ENCODE results near the gene PRSS12.

PRSS12 gene

GRCh38 chr4:118289794-118290193 is 63.0 kb downstream of the PRSS12 start:
- no peaks in the 10 kb centered on the region for H3K4me1 ChIP-seq (ENCODE audit: insufficient read depth, low read length, severe bottlenecking)
- H3K4me3 ChIP-seq (ENCODE audit: low read depth, low read length, poor library complexity, severe bottlenecking) = no peak overlapping the region
- no peak overlapping the region for H3K4me2 ChIP-seq (ENCODE audit: low read length)
- TF ChIP-seq EZH2 (IDR thresholded peaks at IDR 0.05; ENCODE audit: borderline replicate concordance, low read length) (no peak), CTCF (IDR thresholded peaks at IDR 0.05; ENCODE audit: low read length) (no peak)
- H3K9me2 ChIP-seq (ENCODE audit: low read depth, low read length) = no peaks in the 10 kb centered on the region
- H3K27ac ChIP-seq (ENCODE audit: low read depth, low read length, poor library complexity, severe bottlenecking) = no peak overlapping the region
- no peaks in the 10 kb centered on the region for H3K27me3 ChIP-seq (ENCODE audit: insufficient read depth, low read length)
- no peak overlapping the region for H2AFZ ChIP-seq (ENCODE audit: low read length)
- no peaks in the 10 kb centered on the region for H3F3A ChIP-seq (ENCODE audit: insufficient read depth, low read length)
- H3K9me3 ChIP-seq (ENCODE audit: low read length) = no peaks in the 10 kb centered on the region
- H4K20me1 ChIP-seq (ENCODE audit: insufficient read depth, low read length) = no peaks in the 10 kb centered on the region
- no peak overlapping the region for H3K9ac ChIP-seq (ENCODE audit: low read length)
- no peaks in the 10 kb centered on the region for H3K36me3 ChIP-seq (ENCODE audit: insufficient read depth, low read length)
- H3K79me2 ChIP-seq (ENCODE audit: insufficient read depth, low read length) = no peaks in the 10 kb centered on the region

- no peak overlapping the region for H3K4me2 ChIP-seq (ENCODE audit: low read length)
- no peaks in the 10 kb centered on the region for H3K9me3 ChIP-seq (ENCODE audit: low read length)
- H3K36me3 ChIP-seq (ENCODE audit: insufficient read depth, low read length) = peaks cover under 1% of the 10 kb centered on the region; the same call in 1 of the 2 replicates
- no peaks in the 10 kb centered on the region for H3K9me2 ChIP-seq (ENCODE audit: low read depth, low read length)
- H2AFZ ChIP-seq (ENCODE audit: low read length) = no peak overlapping the region
- no peak overlapping the region for H3K9ac ChIP-seq (ENCODE audit: low read length)
- no peaks in the 10 kb centered on the region for H3K27me3 ChIP-seq (ENCODE audit: insufficient read depth, low read length)
- no peak overlapping the region for H3K4me3 ChIP-seq (ENCODE audit: low read depth, low read length, poor library complexity, severe bottlenecking)
- no peak overlapping the region for H3K27ac ChIP-seq (ENCODE audit: low read depth, low read length, poor library complexity, severe bottlenecking)
- no peaks in the 10 kb centered on the region for H3K79me2 ChIP-seq (ENCODE audit: insufficient read depth, low read length)
- H4K20me1 ChIP-seq (ENCODE audit: insufficient read depth, low read length) = no peaks in the 10 kb centered on the region
- TF ChIP-seq EZH2 (IDR thresholded peaks at IDR 0.05; ENCODE audit: borderline replicate concordance, low read length) = no peak
- TF ChIP-seq CTCF (IDR thresholded peaks at IDR 0.05; ENCODE audit: low read length) = no peak
- peaks cover 17% of the 10 kb centered on the region for H3K4me1 ChIP-seq (ENCODE audit: insufficient read depth, low read length, severe bottlenecking)
- H3F3A ChIP-seq (ENCODE audit: insufficient read depth, low read length) = peaks cover 6% of the 10 kb centered on the region; the same call in 1 of the 2 replicates
These were observed 64.9 kb downstream of the PRSS12 start for GRCh38 chr4:118287711-118288451.

DNA sequence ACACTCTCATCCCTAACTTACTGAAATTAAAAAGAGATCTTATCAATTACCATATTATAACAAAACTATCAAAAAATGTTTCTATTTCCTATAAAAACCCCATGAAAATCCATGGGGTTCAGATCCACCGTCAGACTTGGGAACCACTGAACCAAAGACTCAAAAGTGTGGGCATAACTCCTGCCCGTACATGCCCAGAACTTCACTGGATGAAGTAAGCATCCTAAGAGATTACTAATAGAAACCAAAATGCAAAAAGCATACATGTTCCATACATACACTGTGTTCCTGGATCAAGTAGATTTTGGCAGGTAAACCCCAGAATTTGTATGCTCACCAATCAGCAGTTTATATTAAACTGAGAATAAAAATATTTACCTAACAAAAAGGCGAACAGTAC is 66.1 kb downstream of the PRSS12 start:
- Histone ChIP-seq H3K27me3 (ENCODE audit: insufficient read depth, low read length) (no peaks in the 10 kb centered on the region), H3K4me3 (ENCODE audit: low read depth, low read length, poor library complexity, severe bottlenecking) (no peak overlapping the region), H2AFZ (ENCODE audit: low read length) (no peak overlapping the region), H3K79me2 (ENCODE audit: insufficient read depth, low read length) (no peaks in the 10 kb centered on the region), H3K4me1 (ENCODE audit: insufficient read depth, low read length, severe bottlenecking) (peaks cover 27% of the 10 kb centered on the region), H4K20me1 (ENCODE audit: insufficient read depth, low read length) (no peaks in the 10 kb centered on the region), H3K9me3 (ENCODE audit: low read length) (no peaks in the 10 kb centered on the region), H3K9me2 (ENCODE audit: low read depth, low read length) (no peaks in the 10 kb centered on the region), H3K27ac (ENCODE audit: low read depth, low read length, poor library complexity, severe bottlenecking) (no peak overlapping the region), H3F3A (ENCODE audit: insufficient read depth, low read length) (peaks cover 9% of the 10 kb centered on the region; the same call in 1 of the 2 replicates), H3K4me2 (ENCODE audit: low read length) (no peak overlapping the region), H3K9ac (ENCODE audit: low read length) (no peak overlapping the region), H3K36me3 (ENCODE audit: insufficient read depth, low read length) (peaks cover 12% of the 10 kb centered on the region; the same call in 1 of the 2 replicates)
- TF ChIP-seq EZH2 (IDR thresholded peaks at IDR 0.05; ENCODE audit: borderline replicate concordance, low read length) (no peak), CTCF (IDR thresholded peaks at IDR 0.05; ENCODE audit: low read length) (no peak)

Measured in OCI-LY1 (cell line).